Left lung (tissue), 10 donors: ENCODE measurements around the gene ANGPTL2. TPM values are rescaled to one million over a fixed set of nuclear protein-coding genes. Genes with fewer than 3 reads are reported as not detected.

ENCODE experiments used
- ATAC-seq: fragments of 200-7000 bp; cut with Tn5 transposase; one replicate; pipeline ENCODE4 v1.9.1; 2020; ENCODE audit warnings: moderate library complexity
- DNase-seq, 4 donors: peaks; one replicate each; pipeline ENCODE4 v3.0.0-alpha.2; 2013 to 2020
- H3K27ac ChIP-seq, 2 donors: fragments of 200-600 bp; sonication (generic) in 1 of 2; one replicate each; pipeline versions ENCODE4 v1.5.0 to v1.8.0; 2020 to 2021
- H3K27me3 ChIP-seq, 2 donors: fragments of 200-600 bp; sonication (generic) in 1 of 2; one replicate each; pipeline versions ENCODE4 v1.5.0 to v1.8.0; 2020 to 2021
- H3K36me3 ChIP-seq, 2 donors: fragments of 200-600 bp; sonication (generic) in 1 of 2; one replicate each; pipeline versions ENCODE4 v1.5.0 to v1.8.0; 2020 to 2021
- H3K4me1 ChIP-seq, 2 donors: fragments of 200-600 bp; one replicate each; pipeline ENCODE4 v1.8.0; 2021
- H3K4me3 ChIP-seq, 2 donors: fragments of 200-600 bp; sonication (generic) in 1 of 2; one replicate each; pipeline versions ENCODE4 v1.5.0 to v1.8.0; 2020 to 2021; ENCODE audit warnings: mild to moderate bottlenecking in 1 of 2
- H3K9me3 ChIP-seq, 2 donors: fragments of 200-600 bp; sonication (generic) in 1 of 2; one replicate each; pipeline versions ENCODE4 v1.5.0 to v1.8.0; 2020 to 2021
- intact Hi-C, 2 donors: fragments of 100-400 bp; cut with DNase I; formaldehyde crosslinking; loops; one replicate each; pipeline versions ENCODE4 v1.11.2 to v1.14.2; 2022
- polyA plus RNA-seq, 6 donors: library from polyadenylated mRNA; unstranded; fragments of 120-200 nt; gene quantifications; one replicate each; pipeline ENCODE4 v1.2.1, GENCODE V29; 2013; ENCODE audit not compliant: insufficient read length in 6 of 6
- total RNA-seq, 2 donors: library from RNA; stranded (reverse); fragmentation: NEBNext Ultra II Directional; extraction: Animal tissue kit (Norgen Biotek cat#: 25700); gene quantifications; one replicate each; pipeline ENCODE4 v1.2.1, GENCODE V29; 2021
- TF ChIP-seq, protein P1 (sequence below), 2 donors: fragments of 200-600 bp; sonication (generic) in 1 of 2; IDR thresholded peaks; one replicate each; pipeline versions ENCODE4 v1.5.0 to v1.8.0; 2021; ENCODE audit warnings: antibody characterized with exemption in 2 of 2
- donor health status: DM: no; HTN: yes; CAD: no.
- donor health status: DM: no; HTN: no; CAD: no.

ANGPTL2 gene
- total and polyA plus RNA-seq, 8 donors, result 22.7 to 34.7 (median 30.1) TPM

DNA sequence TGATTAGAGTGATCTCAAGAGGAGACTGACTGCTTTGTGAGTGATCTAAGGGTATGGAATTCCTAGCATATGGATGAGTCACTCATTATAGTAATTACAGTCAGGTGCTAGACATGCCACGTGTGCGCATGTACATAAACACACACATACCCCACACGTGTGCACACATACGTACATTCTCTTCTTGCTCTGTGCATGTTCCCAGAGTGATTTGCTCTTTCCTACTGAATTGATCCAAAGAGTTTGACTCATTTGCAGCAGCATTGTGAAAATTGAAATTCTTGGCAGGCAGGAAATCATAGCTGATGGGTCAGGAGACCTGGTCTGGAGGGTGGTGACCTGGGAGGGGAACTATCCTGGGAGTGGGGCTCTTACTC, 63.8 kb downstream of the ANGPTL2 start:
- ATAC-seq (no peak), DNase-seq (no peak)
- intact Hi-C loops, result no loop called here
- no peaks in the 10 kb centered on the region for H3K4me1 ChIP-seq
- H3K27me3 ChIP-seq, result no peaks in the 10 kb centered on the region
- no peaks in the 10 kb centered on the region for H3K36me3 ChIP-seq
- H3K27ac ChIP-seq, result no peak overlapping the region
- no peaks in the 10 kb centered on the region for H3K9me3 ChIP-seq
- TF ChIP-seq, protein P1, sequence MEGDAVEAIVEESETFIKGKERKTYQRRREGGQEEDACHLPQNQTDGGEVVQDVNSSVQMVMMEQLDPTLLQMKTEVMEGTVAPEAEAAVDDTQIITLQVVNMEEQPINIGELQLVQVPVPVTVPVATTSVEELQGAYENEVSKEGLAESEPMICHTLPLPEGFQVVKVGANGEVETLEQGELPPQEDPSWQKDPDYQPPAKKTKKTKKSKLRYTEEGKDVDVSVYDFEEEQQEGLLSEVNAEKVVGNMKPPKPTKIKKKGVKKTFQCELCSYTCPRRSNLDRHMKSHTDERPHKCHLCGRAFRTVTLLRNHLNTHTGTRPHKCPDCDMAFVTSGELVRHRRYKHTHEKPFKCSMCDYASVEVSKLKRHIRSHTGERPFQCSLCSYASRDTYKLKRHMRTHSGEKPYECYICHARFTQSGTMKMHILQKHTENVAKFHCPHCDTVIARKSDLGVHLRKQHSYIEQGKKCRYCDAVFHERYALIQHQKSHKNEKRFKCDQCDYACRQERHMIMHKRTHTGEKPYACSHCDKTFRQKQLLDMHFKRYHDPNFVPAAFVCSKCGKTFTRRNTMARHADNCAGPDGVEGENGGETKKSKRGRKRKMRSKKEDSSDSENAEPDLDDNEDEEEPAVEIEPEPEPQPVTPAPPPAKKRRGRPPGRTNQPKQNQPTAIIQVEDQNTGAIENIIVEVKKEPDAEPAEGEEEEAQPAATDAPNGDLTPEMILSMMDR (IDR thresholded peaks at IDR 0.05), result no peak
- H3K4me3 ChIP-seq, result no peak overlapping the region

DNA sequence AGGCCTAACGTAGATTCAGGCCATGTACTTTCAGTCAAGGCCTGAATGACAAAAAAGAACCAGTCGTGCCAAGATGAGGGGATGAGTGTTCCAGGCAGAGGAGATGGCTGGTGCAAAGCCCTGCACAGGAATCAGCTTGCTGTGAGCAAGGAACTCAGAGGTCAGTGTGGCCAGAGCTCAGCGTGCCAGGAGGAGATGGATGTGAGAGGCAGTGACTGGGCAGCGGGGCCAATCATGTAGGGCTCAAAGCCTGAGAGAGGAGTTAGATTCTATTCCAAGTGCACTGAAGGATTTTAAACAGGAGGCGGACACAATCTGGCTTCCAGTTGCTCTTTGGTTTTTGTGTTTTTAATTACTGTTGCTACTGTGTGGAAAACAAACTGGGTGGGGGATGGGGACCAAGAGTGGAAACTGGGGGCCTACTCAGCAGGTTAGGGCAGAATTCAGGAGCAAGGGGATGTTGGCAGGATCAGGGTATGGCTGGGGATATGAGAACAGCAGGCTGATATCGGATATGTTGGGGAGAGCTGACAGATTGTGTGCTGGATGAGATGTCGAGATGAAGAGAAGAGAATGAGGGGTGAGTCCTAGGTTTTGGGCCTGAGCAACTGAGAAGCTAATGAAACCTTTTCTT, 64.3 kb downstream of the ANGPTL2 start:
- Histone ChIP-seq H3K27ac (no peak overlapping the region), H3K27me3 (no peaks in the 10 kb centered on the region), H3K36me3 (no peaks in the 10 kb centered on the region), H3K9me3 (no peaks in the 10 kb centered on the region), H3K4me3 (no peak overlapping the region), H3K4me1 (peaks cover 0 to 3% of the 10 kb centered on the region in 2 donors)
- TF ChIP-seq, protein P1 (IDR thresholded peaks at IDR 0.05), result no peak
- DNase-seq, result no peak
- ATAC-seq, result no peak
- intact Hi-C loops, result no loop called here

DNA sequence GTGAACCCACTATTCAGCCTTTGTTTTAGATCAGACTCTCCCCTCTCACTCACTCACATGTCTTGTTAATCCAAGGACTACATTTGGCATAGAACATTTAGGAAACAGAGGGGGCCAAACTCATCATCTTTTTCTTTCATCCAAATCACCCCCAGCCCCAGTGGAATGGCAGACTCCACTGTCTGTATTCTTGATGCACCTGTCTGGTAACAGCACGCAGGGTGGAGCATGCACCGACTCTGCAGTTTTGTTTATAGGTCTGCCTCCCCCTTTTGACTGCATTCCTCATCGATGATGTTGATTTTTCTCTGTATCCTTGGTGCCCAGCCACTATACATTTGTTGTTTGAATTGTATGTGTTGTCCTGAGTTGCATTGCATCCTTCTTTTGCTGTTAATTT, 66.0 kb downstream of the ANGPTL2 start:
- no peaks in the 10 kb centered on the region for H3K9me3 ChIP-seq
- H3K36me3 ChIP-seq, result no peaks in the 10 kb centered on the region
- TF ChIP-seq, protein P1 (IDR thresholded peaks at IDR 0.05), result no peak
- DNase-seq (no peak), ATAC-seq (no peak)
- H3K4me3 ChIP-seq, result no peak overlapping the region
- intact Hi-C loops, result no loop called here
- no peak overlapping the region for H3K27ac ChIP-seq
- peaks cover 0 to 6% of the 10 kb centered on the region in 2 donors for H3K4me1 ChIP-seq
- H3K27me3 ChIP-seq, result no peaks in the 10 kb centered on the region

DNA sequence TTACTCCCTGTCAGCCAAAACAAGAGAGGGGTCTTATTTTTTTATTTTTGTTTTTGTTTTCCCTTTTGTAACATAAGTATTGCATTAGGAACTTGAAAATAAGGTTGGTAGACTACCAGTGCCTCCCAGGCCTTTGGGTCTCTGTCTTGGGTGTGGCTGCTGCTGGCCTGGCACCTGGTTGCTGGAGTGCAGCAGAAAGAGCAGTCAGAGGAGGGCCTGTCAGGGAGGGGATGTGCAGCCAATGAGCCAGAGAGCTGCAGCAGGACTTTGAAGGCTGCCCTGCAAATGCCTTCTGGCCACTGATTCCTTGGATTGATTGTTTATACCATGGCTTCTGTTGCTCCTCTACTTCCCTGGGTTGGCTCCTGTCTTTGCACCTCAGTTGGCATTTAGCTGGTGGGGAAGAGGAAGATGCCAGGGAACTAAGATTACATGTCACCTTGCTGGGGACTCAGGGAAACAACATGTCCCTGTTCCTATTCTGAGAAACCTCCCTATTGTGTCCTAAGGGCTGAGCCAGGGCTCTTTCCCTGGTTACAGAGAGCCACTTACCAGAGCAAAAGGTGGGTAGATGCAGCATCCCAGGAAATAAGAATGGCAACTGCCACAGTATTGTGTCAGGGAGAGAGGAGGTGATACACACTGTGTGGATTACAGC, 66.6 kb downstream of the ANGPTL2 start:
- no peaks in the 10 kb centered on the region for H3K36me3 ChIP-seq
- H3K27ac ChIP-seq, result no peak overlapping the region
- H3K4me3 ChIP-seq, result no peak overlapping the region
- TF ChIP-seq, protein P1 (IDR thresholded peaks at IDR 0.05), result no peak
- ATAC-seq (no peak), DNase-seq (no peak)
- no peaks in the 10 kb centered on the region for H3K27me3 ChIP-seq
- peaks cover 4 to 6% of the 10 kb centered on the region in 2 donors for H3K4me1 ChIP-seq
- no peaks in the 10 kb centered on the region for H3K9me3 ChIP-seq
- intact Hi-C loops, result no loop called here

DNA sequence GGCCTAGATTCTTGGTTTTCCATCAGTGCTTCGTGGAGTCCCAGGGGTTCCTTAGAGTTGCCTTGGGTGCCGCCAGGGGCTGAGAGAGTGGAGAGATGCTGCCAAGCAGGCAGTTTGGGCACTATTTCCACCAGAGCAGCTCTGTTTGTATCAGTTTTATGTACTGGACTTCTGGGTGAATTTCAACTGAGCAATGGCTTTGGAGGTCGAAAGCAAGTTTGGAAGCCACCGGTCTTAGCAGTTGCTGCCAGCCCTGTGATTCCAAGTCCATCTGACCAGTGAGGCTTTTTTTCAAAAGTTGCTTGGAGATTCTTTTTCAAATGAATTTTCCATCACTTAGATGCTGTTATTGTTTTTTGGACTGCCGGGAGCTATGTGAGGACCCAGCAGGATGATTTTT, 68.5 kb downstream of the ANGPTL2 start:
- H3K9me3 ChIP-seq, result no peaks in the 10 kb centered on the region
- H3K4me3 ChIP-seq, result no peak overlapping the region
- DNase-seq, result no peak
- no peaks in the 10 kb centered on the region for H3K27me3 ChIP-seq
- no peak for ATAC-seq
- no peaks in the 10 kb centered on the region for H3K36me3 ChIP-seq
- intact Hi-C loops, result no loop called here
- TF ChIP-seq, protein P1 (IDR thresholded peaks at IDR 0.05), result no peak
- H3K27ac ChIP-seq, result no peak overlapping the region
- H3K4me1 ChIP-seq, result peaks cover 12 to 23% of the 10 kb centered on the region in 2 donors
